DMS153 treated with DMSO at 0.1 percent for 48 hours (cell line): ENCODE results near the gene RPS14.
"Not testable (repeated sequence)": the region's sequence is repeated elsewhere in the genome, so short reads cannot be mapped to it uniquely, and the experiment has no call there.

Experiments
- DNase-seq: peaks from one replicate; lab custom pipeline; 2025; ENCODE audit not compliant: unreplicated experiment; lab: John Stamatoyannopoulos, UW

RPS14 gene

DNA sequence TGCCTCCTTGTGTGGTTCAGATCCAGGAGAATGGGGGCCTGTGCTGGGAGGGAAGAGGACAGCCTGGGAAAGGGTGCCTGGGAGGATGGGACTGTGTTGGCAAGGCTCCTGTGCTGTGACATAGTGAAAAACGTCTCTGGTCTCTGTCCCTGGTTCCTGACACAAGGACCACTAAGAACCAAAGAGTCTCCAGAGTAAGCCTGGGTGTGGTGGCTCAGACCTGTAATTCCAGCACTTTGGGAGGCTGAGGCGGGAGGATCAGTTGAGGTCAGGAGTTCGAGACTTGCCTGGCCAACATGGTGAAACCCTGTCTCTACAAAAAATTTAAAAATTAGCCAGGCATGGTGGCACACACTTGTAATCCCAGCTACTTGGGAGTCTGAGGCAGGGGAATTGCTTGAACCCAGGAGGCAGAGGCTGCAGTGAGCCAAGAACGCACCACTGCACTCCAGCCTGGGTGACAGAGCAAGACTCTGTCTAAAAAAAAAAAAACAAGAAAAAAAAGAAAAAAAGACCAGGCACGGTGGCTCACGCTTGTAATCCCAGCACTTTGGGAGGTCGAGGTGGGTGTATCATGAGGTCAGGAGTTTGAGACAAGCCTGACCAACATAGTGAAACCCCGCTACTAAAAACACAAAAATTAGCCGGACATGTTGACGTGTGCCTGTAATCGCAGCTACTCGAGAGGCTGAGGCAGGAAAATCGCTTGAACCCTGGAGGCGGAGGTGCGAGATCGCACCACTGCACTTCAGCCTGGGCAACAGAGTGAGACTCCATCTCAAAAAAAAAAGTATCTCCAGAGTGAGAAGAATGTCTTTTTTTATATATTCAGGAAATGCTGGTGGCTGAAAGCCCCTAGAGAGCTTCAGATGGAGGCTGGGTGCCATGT, 35.4 kb downstream of the RPS14 start:
- not testable (repeated sequence) for DNase-seq

DNA sequence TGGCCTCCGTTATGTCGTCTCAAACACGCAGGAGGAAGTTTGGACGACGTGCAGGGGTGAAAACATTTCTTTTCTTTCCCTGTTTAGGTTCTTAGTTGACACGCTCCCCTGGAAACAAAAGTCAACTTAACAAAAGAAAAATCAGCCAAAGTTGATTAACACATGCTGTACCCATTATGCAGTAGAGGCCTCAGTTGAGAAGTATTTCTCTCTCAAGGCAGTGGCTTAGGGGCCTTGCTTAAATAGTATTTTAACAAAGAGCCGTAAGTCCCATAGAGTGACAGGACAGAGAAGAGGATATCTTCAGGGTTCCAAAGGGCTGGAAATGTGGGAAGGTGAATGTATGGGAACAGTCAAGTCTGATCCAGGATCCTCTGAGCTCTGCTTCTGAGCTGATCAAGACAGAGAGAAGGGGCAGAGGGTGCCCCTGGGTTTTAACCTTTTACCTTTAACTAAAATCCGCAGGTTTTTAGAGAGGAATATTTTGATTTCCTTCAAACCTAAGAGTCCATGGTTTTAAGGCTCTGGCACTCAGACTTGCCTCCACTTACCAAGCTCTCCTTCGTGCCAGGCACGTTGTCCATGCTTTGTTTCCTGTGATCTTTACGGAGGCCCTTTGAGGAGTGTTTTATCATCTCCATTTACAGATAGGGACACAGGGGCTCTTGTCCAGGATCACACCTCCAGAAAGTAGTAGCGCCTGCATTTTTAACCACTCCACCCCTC, 36.2 kb downstream of the RPS14 start:
- DNase-seq, result no peak

DNA sequence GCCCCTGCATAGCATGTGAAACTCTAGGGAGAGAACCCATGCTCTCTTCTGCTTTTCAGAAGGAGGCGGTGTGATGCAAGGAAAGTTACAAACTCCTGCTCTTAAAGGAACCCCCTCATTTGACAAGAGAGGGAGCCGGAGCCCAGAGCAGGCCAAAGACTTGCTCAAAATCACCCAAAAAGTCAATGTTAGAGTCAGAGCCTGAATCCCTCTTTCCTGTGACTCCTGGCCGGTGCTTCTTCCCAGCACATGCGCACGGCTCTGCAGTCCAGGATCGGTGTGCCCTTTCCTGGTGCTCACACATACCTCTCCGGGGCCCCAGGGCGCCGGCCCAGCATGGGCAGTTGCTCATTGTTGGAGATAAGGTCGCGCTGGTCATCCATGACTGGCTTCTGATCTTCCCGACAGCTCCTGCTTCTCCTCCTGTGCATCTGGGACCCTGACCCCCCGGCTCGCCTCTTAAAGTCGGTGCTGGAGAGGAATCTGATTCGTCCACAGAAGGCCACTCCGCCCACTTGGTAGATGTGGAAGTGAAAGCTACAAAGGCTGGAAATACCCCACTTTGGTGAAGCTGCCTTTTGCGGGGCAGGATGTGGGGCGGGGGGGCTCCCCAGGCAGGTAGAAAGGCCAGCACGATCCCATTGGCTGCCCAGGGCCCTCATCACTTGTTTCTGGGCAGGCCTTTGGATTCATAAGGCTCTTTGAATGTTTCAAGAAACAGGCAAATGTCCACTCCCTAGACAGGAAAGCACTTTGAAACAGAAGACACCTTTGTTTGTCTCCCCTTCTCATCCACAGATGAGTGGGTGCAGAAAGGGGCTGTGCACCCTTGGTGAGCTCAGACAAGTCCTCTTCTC, 37.0 kb downstream of the RPS14 start, which contains the start of gene CD74:
Gene CD74 (minus strand): TSS at position 592 of the 857 bp plus-strand sequence. CDS start 161 bp downstream, at position 431.
- no peak for DNase-seq

DNA sequence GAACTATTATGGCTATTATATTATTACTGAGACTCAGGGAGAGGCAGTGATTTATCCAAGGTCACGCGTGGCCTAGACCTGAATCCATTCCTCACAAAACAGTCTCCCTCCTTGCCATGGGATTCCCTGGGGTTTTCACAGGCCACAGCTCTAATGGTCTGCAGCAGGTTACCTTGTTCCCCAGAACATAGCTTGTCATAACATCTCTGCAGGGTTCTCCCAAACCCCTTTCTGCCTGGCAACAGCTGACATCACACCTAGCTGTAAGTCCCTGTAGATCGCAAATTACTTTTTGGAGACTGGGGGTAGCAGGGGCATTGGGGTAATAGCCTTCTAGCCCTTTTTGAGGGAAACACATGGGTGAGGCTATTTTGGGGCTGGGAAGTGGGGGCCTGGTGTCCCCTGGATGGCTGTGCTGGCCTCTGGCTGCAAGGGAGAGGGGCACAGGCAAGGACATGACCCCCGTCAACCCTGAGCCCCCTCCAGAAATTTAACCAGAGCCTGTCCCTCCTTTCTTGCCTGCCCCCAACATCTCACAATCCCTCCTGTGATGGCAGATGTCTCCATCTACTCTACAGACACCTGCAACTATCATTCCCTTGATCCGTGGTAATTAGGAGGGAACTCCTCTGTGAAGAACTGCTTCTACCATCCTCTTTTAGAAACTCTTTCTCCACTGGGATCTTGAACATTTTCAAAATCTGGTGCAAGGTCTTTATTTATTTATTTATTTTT, 38.1 kb downstream of the RPS14 start:
- DNase-seq, result no peak

DNA sequence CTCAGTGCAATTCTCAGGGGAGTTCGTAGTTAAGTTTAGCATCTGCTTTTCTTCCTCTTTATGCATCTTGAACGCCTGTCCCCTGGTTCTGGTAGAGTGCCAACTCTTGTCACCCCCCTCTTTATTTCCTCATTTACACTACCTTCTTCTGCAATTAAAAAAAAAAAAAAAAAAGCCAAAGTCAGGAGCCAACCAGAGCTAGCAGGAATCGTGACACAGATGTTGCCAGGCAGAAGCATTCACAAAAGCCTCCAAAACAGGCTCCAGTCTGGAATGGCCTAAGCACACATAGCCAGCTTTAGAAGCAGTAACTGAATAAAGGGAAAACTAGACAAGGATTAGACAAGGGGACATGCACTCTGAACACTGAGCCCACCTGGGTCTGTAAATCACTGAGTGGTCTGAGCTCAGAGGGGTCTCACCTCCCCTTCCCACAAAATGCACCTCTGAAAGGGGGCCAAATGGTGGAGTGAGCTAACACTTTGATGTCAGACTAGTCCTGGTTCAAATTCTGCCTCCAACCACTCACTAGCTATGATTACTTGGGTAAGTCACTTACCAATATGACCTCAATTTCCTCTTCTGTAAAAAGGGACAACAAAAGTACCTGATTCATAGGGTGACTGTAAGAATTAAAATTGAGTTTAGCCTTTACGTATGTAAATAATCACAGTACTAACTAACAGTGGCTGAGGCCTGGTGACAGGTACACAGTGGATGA, 38.9 kb downstream of the RPS14 start:
- peak; percentile 9 for DNase-seq

DNA sequence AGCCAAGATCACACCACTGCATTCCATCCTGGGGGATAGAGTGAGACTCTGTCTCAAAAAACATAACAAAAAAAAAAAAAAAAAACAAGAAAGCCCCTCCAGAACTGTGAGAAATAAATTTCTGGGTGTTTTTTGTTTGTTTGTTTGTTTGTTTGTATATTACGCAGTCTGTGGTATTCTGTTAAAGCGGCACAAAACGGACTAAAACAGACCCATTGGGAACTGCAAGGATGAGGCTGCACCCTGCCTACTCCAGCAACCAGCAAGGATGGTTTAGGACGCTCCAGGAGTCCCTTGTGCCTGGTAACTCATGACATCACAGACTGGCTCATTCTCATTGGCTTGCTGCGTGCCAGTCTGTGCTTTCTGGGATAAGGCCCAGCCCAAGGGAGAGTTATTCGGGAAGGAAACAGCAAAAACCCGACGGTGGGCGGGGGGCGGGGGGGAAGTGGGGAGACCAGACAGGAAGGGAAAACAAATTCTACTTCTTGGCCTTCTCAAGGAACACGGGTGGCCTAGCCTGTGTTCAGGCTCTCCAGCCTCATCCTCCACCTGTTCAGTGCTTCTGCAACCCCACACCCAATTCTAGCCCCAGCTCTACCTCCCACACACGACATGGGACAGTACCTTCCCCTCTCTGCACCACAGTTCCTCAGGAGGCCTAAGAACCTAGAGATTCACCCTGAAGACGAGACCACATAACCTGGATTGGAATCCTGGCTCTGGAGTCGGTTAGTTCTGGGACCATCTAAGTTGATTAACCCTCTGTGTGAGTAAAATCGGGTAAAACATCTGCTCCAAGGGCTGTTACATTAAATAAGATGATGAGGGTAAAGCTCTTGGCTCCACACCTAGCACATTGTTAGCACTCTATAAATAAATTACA, 39.7 kb downstream of the RPS14 start:
- DNase-seq, result peak; percentile 48

DNA sequence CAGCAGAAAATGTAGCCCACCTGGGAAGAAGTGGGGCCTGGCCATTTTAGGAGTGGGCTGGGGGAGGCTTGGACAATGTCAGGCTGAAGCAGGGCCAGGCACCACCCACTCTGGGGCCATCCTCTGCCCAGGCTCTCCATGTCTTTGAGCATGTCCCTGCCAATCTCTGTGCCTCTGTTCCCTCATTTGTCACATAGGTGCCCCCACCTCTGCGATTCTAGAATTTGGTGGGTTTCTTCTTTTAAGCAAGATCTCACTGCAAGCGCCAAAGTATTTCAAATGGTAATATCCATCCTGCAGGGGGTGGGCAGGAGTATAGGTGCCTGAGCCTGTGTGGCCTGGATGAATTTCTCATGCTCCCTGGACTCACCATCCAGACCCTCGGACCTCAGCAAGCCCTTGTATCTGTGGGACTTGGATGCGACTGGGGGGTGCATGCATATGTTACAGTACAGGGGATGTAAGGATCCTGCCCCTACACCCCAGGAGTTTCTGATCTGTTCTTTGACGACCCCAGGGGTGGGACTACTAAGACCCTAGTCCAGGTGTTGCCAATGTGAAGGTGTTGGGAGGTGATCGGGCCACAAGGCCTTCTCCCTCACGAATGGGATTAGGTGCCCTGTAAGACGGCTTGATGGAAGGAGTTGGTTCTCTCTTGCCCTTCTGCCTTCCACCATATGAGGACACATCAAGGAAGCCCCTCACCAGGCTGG, 41.2 kb downstream of the RPS14 start:
- no peak for DNase-seq

DNA sequence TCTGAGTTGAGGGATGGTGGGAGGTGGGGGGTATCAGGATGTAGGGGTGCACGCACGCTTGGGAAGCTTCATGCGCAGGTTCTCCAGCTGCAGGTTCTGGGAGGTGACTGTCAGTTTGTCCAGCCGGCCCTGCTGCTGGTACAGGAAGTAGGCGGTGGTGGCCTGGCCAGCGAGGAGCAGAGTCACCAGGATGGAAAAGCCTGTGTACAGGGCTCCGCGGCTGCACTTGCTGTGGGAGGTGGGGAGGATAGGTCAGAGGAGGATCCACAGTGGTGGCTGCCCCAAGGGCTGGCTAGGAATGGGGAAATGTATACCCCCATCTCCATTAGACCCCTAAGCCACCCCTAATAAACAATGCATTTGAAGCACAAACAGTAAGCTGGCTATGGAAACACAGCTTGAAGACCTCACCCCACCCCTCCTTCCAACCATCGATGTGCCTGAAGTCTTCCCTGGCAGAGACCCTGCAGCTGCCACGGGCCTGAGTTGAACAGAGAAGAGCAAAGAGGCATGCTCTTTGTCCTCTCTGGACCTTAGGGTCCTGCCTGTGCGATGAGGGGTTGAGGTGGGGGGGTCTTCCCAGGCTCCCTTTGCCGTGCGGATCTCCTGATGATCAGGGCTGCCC, 42.3 kb downstream of the RPS14 start:
- no peak for DNase-seq

DNA sequence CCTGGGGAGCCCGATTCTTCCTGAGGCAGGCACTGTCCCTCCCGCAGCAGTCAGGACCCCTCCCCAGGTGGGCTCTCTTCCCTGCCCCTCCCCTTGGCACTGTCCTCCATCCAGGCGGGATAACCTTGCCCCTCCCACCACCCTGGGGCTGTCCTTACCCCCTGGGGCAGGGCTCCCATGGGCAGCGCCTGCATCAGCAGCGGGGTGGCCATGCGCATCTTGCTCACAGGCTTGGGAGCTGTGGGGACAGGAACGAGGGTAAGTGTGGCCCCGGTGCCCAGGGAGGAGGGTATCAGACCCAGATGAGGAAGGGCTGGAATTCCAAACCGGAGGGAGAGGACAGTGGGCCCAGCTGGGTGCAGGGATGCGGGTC, 42.8 kb downstream of the RPS14 start:
- DNase-seq, result no peak

DNA sequence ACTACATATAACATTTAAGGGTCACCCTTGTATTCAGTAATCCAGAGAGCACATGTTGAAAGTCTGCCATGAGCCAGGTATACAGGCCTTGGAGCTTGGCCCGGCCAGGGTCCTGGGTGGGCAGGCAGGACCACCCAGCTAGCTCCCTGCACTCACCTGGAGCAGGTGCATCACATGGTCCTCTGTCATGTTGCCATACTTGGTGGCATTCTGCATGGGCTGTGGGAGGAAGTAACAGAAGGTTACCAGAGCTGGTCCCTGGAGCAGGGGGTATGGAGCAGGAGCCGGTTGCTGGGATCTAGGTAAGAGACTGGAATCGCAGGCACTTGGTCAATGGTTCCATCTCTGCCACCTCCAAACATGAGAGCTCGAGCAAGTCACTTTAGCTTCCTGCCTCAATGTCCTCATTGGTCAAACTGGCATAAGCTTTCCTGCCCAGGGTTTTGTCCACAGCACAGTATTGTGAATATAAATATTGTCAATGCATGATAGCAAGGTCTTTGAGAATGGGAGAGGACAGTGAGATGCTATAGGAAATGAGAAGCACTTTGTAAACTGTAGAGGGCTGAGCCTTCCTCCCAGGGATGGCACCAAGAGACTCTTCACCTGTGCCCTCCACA, 43.3 kb downstream of the RPS14 start:
- no peak for DNase-seq

DNA sequence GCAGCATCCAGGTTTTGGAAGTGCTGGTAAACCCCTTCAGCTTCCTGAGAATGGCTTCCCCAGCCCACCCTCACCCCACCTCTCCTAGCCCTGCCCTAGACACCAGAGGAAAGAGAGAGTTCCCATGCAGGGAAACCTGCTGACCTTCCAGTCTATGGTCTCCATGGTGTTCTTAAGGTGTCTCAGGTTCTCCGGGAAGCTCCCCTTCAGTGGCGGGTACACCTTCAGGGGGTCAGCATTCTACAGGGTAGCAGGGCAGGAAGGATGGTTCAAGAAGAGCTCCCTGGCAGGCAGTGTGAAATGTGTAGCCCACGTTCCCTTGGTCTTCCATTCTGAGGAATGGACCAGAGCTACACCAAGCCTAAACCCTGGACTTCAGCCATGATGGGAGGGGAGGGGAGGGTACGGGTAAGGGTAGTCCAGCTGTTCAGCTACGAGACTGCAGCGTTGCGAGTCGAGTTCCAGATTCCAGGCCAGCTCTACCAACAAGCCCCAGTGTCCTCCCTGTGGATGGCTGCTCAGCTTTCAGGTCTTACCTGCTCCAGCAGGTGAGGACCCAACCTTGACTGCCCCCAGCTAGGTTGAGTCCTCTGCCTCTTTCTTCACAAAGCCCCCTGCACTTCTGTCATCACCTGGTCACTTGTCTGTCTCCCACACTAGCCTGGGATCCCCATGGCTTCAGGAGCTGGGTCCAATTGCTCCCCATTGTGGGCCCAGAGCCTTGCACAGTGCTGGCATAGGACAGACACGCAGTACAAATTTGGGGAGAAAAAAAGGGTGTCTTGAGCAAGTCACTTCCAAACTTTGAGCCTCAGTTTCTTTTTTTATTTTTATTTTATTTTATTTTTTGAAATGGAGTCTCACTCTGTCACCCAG, 44.4 kb downstream of the RPS14 start:
- no peak for DNase-seq

DNA sequence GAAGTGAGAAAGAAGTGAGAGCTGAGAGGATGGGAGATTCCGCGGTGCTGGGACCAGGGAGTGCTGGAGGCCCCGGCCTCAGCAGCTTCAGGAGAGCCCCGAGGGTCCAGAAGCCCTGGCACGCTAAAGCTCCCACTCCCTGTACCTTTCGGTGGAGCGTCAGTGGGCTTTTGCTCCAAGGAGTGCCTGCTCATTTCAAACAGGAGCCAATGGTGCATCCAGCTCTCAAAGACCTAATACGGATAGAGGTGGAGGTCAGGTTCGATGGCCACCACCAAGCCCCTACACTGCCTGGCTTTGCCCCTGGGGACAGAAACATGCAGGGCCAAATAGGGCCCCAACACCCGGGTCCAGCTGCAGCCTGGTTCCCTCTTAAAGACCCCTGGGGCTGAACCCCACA, 45.0 kb downstream of the RPS14 start:
- no peak for DNase-seq

DNA sequence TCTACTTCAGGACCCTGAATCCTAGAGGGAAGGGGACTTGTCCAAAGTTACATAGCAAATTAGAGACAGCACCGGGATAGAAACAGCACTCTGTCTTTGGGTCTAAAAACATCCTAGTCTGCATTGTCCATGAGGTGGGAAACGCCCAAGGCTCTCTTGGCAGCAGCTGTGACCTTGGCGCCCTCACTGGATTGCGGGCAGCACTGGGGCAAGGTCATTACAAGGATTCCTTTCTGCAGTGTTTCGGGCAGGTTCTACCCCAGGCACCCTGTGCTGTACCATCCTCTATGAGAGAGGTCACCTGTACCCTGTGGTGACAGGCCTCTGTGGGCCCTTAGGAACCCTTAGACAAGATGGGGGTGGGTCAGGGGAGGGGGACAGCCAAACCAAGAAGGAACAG, 45.4 kb downstream of the RPS14 start:
- DNase-seq, result no peak

DNA sequence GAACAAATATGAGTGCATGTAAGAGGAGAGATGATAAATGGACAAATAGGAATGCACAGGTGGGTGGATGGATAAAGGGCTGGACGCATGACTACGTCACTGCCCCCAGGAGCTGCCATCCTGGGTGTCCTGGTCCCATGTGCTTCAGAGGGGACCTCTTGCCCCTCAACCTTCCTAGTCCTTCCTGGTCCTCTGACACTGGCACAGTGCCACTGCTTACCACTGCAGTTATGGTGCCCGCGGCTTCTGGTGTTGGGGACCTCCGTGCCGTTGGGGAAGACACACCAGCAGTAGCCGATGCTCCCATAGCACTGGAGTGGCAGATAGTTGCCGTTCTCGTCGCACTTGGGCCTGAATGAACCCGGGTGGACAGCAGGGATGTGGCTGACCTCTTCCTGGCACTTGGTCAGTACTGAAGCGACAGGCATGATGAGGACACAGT, 46.6 kb downstream of the RPS14 start:
- DNase-seq, result no peak

DNA sequence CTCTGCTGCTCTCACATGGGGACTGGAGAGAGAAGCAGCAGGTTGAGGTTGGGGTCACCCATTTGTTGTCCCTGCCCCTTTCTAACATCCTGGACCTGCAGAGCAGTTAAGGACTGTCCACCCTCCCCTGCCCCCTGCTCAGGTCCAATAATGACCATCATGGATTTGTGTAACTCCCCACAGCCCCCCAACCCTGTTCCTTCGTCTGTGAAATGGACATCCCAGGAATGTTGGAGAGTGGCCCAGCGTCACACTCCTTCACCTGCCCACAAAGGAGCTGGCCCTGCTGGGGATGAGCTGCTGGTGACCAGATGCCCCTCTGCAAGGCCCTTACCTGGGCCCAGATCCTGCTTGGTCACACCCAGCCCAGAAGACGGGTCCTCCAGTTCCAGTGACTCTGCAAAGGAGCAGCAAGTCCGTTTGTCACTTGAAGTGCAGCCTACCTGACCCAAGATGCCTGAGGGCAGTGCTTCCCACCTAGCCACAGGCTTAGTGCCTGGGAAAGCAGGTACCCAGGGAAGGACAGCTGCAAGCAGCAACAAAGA, 47.2 kb downstream of the RPS14 start:
- DNase-seq, result no peak
